GM12878 (cell line): ENCODE results near the gene PRR16.
"Not testable (repeated sequence)": the region's sequence is repeated elsewhere in the genome, so short reads cannot be mapped to it uniquely, and the experiment has no call there.

ENCODE experiments used
- EZH2 ChIP-seq: IDR thresholded peaks from 2 replicates; pipeline ENCODE4 v1.6.1; 2012; ENCODE audit warnings: low read depth, mild to moderate bottlenecking, control low read depth, inconsistent platforms, low read length, borderline replicate concordance; ENCODE audit not compliant: control insufficient read depth
- HSF1 ChIP-seq: fragments of 150-350 bp; IDR thresholded peaks from 2 replicates; pipeline ENCODE4 v1.6.1; 2014; ENCODE audit warnings: mild to moderate bottlenecking, low read depth, low read length
- PBX3 ChIP-seq: IDR thresholded peaks from 2 replicates; pipeline ENCODE4 v1.6.1; 2011; ENCODE audit warnings: mild to moderate bottlenecking, low read depth, low read length, moderate library complexity; ENCODE audit not compliant: insufficient replicate concordance
- POU2F2 ChIP-seq: IDR thresholded peaks from 3 replicates; pipeline ENCODE4 v1.6.1; 2011; ENCODE audit warnings: low read depth, mild to moderate bottlenecking, low read length, borderline replicate concordance
- SMAD1 ChIP-seq: fragments of 450-650 bp; IDR thresholded peaks from 2 replicates; pipeline ENCODE4 v1.6.1; 2018; ENCODE audit warnings: mild to moderate bottlenecking, low read depth; ENCODE audit not compliant: partially characterized antibody
- TBL1XR1 ChIP-seq: IDR thresholded peaks from 2 replicates; pipeline ENCODE4 v1.6.1; 2012; ENCODE audit warnings: low read depth, low read length, improper control_type of control experiment

- TF ChIP-seq EZH2, TBL1XR1, SMAD1, HSF1, PBX3, POU2F2: not testable (repeated sequence)
These were observed 238.9 kb downstream of the PRR16 start for GRCh38 chr5:120702817-120703538.
